Measurements from ENCODE around the gene TSFM. TPM values are rescaled to one million over a fixed set of nuclear protein-coding genes. Genes with fewer than 3 reads are reported as not detected.

The TSFM gene
- total and polyA plus RNA-seq, 9 of the 15 experiments (the other 6 are each of a cell fraction or from before 2014, with no cell fraction given) = 44.6 to 198 (median 60.2) TPM

- no peak for TF ChIP-seq ZNF133 (CRISPR knock-in tag; IDR thresholded peaks at IDR 0.05)
These were observed 1.3 kb downstream of the TSFM start (continued) for GRCh38 chr12:57783861-57784260.

- no peak for DNase-seq (ENCODE audit: extremely low read depth in 1 of 4, low spot score in 3 of 4)
- TF ChIP-seq MBD2 (IDR thresholded peaks at IDR 0.05; ENCODE audit: borderline replicate concordance, low read depth) (no peak), FOSL1 (tag; conservative IDR thresholded peaks at IDR 0.05) (peak; percentile 96), MTA2 (IDR thresholded peaks at IDR 0.05; ENCODE audit: low read depth) (no peak), SRSF3 (IDR thresholded peaks at IDR 0.05; ENCODE audit: insufficient read depth, low read length) (no peak), JUN (IDR thresholded peaks at IDR 0.05; ENCODE audit: borderline replicate concordance, low read depth, low read length) (peak; percentile 70), JUN (CRISPR knock-in tag; IDR thresholded peaks at IDR 0.05; ENCODE audit: borderline replicate concordance) (no peak), SMARCA4 (IDR thresholded peaks at IDR 0.05) (peak; percentile 66), FOS (IDR thresholded peaks at IDR 0.05; ENCODE audit: extremely low read depth, insufficient read length) (peak; percentile 24), POLR2AphosphoS5 (IDR thresholded peaks at IDR 0.05; ENCODE audit: control insufficient read depth, insufficient read depth, low read depth, low read length) (no peak), PRPF4 (IDR thresholded peaks at IDR 0.05; ENCODE audit: insufficient read depth, low read depth, low read length, poor library complexity, severe bottlenecking) (no peak), TCF3 (CRISPR knock-in tag; IDR thresholded peaks at IDR 0.05) (no peak), ARNT (IDR thresholded peaks at IDR 0.05) (no peak), BRD9 (IDR thresholded peaks at IDR 0.05; ENCODE audit: low read depth, partially characterized antibody) (no peak), MCM5 (IDR thresholded peaks at IDR 0.05; ENCODE audit: low read depth) (no peak), CREB5 (CRISPR knock-in tag; IDR thresholded peaks at IDR 0.05) (no peak), ZNF740 (CRISPR knock-in tag; IDR thresholded peaks at IDR 0.05) (no peak), ZNF740 (tag; IDR thresholded peaks at IDR 0.05) (no peak), ARHGAP35 (IDR thresholded peaks at IDR 0.05; ENCODE audit: partially characterized antibody) (no peak), FOXK1 (CRISPR knock-in tag; IDR thresholded peaks at IDR 0.05; ENCODE audit: borderline replicate concordance) (no peak), CBFB (CRISPR knock-in tag; IDR thresholded peaks at IDR 0.05) (no peak), TSC22D4 (tag; IDR thresholded peaks at IDR 0.05) (no peak)
These were observed 11.3 kb downstream of the TSFM start for GRCh38 chr12:57793920-57794319.

More at GRCh38 chr12:57793920-57794319, 11.3 kb downstream of the TSFM start:
- H3K4me2 ChIP-seq (ENCODE audit: insufficient read depth, low read length) = no peak overlapping the region
- POLR2A ChIA-PET = interaction anchor here (0.6 to 2.1 kb wide), 6 partner anchors 9 to 229 kb away, joined by 4 to 7 read pairs (median 5); partner anchors contain the start of gene TSFM
- in situ Hi-C loops (cut with MboI) = no loop called here
- no peaks in the 10 kb centered on the region for H3K9me1 ChIP-seq (ENCODE audit: control insufficient read depth, insufficient read depth, low read length)
- CTCF ChIA-PET (ENCODE audit: low intra/inter-chr PET ratio) = no interaction called here
- H3K4me1 ChIP-seq (replicated peaks in 1 of 2; ENCODE audit: control insufficient read depth in 2 of 2, insufficient read depth in 2 of 2, low read length in 2 of 2) = peaks cover 2 to 4% of the 10 kb centered on the region in 2 experiments; a peak in 2 of 5 replicates
- H2AFZ ChIP-seq (ENCODE audit: low read depth, low read length) = no peak overlapping the region
- no peak overlapping the region for H3K4me3 ChIP-seq
- WGBS (ENCODE audit: insufficient coverage, low coverage, missing lambda C conversion rate) = 0% methylated on average over 1 of the region's 1 CpG
- H3K27ac ChIP-seq (ENCODE audit: extremely low read depth, low read depth, low read length) = peak overlapping the region; percentile 10; the same call in 1 of the 3 replicates
- H3K9me3 ChIP-seq (replicated peaks; ENCODE audit: control insufficient read depth, insufficient read depth, low read depth, low read length) = no peaks in the 10 kb centered on the region
- H3K79me2 ChIP-seq (ENCODE audit: control insufficient read depth, insufficient read depth, low read length) = peaks cover 4% of the 10 kb centered on the region; the same call in 1 of the 3 replicates
- no peaks in the 10 kb centered on the region for H3K27me3 ChIP-seq (ENCODE audit: control insufficient read depth in 2 of 2, insufficient read depth in 2 of 2, low read length in 2 of 2)
- no peaks in the 10 kb centered on the region for H4K20me1 ChIP-seq (replicated peaks; ENCODE audit: control insufficient read depth, insufficient read depth, low read length)
- FAIRE-seq (peak; percentile 61), ATAC-seq (no peak)
- intact Hi-C loops (cut with micrococcal nuclease) = no loop called here
- no TSS peak for BruUV-seq (replicated peaks)
- H3K9ac ChIP-seq (ENCODE audit: insufficient read depth in 1 of 2, low read depth in 2 of 2, low read length in 2 of 2) = no peak overlapping the region
- H3K36me3 ChIP-seq (ENCODE audit: control insufficient read depth, insufficient read depth, low read length) = peaks cover 79% of the 10 kb centered on the region

Measured in K562 (cell line).